ENCODE data around the gene RNU6-7.

Gene RNU6-7

DNA sequence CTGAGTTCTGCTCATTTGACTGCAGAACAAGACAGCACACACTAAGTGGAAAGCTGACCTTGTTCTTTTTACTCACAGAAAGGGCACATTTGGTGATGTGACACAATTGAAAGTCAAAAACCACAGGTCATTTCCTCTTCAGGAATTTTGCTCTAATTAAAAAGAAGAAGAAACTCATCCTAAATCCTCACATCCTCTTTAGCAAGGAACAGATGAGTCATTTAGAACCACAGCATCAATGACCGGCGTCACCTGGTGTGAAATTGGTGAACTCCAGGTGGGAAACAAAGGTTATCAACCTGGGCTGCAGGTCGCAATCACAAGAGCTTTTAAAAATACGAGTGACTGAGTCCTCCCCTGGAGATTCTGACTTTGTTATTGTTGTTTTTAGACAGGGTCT, 4.1 kb downstream of the RNU6-7 start:
- DNase-seq = no peak

DNA sequence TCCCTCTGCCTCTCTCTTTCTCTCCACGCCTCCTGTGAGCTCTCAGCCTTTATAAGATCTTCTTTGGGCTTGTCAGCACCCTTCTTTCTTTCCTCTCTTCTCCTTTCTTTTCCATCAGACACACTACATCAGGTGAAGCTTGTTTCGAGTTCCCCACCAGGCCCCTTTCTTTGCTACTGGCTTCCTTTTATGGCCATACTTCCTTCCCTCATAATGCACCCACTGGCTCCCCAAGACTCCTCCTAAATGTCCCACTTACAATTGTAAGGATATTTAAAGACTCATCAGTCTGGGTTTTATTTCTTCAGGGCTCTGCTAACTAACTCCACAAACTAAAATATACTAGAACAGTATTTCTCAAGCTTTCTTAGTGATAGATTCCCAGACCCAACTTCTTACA, 4.7 kb downstream of the RNU6-7 start:
- no peak for DNase-seq

DNA sequence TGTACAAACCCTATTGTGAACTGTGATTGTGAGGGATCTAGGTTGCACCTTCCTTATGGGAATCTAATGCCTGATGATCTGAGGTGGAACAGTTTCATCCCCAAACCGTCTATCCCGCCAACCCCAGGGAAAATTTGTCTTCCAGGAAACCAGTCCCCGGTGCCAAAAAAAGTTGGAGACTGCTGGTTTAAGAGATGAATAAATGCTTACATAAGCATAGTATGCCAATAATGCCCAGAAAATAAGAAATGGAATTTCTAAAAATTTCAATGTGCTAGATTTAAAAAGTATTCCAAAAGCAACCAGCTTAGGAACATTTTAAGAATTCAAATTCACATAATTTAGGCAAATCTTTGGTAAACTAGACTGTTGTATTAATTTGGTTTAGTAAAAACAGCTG, 6.6 kb downstream of the RNU6-7 start:
- DNase-seq = no peak

DNA sequence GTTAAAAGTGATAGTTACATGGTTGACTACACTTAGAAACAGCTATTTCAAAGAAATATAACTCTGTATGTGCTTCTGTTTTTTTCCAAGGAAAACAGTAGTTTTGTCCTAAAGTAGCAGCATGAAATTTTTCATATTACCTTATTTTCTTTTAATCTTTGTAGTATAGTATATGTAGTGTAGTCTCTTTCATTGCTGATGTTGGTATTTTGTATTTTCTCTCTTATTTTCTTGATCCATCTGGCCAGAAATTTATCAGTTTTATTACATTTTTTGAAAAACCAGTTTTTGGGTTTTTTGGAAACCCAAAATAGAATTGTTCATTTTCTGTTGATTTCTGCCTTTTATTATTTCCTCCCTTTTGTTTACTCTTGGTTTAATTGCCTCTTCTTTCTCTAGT, 7.6 kb downstream of the RNU6-7 start:
- DNase-seq = no peak

DNA sequence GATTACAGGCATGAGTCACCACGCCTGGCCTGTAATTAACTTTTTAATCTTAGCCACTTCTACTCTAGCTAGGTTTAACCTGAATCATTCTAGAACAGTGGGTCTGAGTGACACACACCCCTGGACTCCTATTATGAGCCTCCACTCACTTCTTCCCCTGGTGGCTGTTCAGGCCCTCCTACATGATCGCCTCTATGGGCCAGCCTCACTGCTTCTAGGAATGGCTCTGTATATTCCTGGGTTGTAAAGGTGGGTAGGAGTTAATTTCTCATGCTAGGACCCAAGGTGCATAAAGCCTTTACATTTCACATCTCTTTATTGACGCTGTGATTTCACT, 9.2 kb downstream of the RNU6-7 start:
- DNase-seq = no peak

DNA sequence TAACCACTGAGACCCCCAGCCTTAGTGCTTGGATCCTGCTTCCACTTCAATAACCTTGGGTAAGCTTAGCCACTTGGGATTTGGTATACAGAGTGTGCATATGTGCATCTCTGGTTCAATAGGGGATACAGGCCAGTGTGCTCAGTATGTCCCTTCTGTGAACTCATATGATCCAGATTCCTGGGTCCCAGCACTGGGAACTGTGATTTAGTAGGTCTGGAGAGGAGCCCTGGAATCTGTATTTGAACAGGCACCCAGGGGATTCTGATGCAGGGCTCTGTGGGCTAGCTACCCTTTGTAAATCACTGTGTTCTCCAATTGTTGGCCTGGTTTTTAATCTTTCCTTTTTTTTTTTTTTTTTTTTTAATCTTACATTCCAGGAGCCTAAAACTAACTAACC, 11.0 kb downstream of the RNU6-7 start:
- no peak for DNase-seq

DNA sequence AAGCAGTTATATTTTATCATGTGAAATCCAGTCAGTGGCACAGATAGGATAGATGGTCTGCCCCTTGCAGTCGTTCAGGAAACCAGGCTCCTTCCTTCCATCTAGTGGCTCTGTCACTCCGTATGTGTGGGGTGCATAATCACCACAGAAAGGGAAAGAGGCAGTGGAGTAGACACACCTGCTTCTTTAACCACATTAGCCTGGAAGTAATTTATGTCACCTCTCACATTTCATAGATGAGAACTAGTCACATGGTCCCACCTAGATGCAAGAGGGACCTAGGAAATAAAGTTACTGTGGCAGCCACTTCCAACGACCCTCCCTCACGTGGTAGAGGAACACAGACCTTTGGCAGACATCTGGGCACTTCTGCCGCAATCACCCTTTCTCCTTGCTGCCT, 15.5 kb downstream of the RNU6-7 start:
- DNase-seq = no peak

DNA sequence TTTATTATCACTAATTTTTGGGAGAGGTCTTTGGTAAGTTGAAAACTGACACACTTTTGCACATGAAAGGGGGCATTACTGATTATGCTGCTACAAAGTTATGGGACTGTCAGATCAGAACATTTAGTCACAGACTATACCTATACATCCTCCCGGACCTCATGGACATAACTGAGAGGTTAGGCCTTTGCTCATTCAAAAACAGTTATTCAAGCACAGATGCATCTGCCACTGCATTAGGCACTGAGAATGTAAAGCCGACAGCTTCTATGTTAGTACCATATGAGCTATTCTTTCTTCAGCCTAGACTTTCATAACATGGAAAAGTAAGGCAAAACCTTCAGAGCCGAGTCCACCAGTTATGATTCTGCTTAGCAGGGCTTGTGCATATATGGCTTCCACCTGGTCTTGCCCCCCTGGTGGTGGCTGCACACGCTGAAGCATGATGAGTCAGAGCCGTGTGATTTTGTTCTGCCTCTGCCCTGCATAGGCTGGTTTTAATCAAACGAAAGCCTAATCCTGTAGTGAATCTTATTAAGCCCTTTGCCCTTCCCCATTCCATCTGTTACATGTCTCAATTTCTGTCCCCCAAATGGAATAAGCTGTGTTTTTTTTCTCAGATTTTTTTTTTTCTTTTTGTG, 23.0 kb downstream of the RNU6-7 start:
- peak; percentile 56 for DNase-seq

DNA sequence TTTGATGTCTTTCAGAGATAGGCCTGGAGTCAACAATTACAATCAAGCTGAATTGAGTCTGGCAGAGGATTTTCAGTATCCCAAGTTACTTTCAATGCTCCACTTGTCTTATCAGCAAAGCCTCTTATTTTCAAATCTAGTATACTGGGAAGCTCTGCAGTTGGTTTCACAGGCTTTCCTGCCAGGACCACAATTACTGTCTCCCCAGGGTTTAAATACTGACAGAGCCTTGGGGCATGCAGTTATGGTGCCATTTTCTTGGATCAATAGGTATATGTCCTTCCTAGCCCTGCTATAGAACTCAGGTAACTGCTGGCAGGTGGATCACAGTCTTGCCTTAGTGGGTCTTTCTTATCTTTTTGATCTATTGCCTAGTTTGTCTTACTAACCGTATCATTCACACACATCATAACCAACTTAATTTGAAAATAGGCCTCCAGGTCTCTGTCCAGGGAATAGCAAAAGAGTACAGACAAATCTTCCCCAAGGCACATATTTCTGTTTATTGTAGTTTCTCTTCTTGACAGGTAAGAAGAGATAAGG, 23.6 kb downstream of the RNU6-7 start:
- DNase-seq = no peak

DNA sequence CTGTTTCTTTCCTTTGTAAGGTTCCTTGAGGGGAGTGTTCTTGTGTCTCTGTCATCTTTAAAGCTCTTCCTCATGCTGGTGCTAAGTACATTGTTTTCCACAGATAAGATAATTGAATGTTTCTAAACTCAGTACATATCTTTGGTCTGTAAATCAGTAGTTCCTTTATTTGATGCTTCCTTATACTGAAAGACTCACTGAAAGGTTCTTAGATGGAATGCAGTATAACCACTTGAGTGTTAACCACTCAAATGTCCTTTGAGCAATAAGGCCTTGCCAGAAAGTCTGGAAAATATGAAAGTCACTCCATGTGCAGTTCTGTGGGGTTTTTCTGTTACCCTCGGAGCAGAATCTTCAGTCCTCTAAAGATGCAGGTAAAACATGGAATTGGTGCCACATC, 24.2 kb downstream of the RNU6-7 start:
- no peak for DNase-seq

DNA sequence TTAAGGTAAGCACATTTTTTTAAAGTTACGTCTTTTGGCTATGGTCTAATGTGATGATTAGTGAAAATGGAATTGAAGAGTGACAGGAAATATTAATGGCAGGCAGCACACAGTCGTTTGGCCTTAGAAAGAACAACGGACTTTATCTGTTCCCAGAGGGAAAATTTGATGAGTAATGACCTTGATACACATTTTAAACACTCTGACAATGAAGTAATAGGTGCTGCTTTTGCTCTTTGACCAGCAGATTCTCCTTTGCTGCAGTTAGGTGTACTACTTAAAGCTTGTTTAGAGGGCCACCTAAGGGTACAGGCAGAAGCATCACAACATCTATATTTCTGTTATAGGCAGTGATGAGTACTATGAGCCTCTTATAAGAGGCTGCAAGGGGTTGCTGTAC, 28.3 kb downstream of the RNU6-7 start:
- DNase-seq = no peak

DNA sequence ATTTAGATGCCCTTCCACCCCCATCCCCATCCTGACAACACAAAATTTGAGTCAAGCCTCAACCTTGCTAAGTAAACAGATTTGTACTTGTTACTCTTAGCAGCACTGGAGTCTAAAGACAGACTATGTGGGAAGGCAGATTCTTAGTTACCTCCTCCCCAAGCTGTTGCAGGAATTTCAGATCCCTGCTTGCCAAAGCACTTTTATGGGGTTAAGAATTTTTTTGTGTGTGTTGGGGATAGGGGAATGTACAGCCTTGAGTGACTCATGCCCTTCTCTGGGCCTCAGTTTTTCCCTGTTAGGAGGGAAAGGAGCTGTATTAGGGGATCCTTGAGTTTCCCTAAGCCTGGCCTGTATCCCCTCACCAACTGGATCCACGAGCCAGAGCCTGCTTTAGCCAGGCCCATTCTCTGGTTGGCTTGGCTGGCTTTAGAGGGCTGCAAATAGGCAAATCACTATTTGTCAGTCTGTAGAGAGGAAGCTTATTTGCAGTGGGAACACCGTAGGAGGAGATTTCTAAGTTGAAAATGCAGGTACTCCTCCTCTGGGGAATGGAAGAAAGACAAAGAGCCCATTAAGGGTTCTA, 28.9 kb downstream of the RNU6-7 start:
- DNase-seq = no peak

DNA sequence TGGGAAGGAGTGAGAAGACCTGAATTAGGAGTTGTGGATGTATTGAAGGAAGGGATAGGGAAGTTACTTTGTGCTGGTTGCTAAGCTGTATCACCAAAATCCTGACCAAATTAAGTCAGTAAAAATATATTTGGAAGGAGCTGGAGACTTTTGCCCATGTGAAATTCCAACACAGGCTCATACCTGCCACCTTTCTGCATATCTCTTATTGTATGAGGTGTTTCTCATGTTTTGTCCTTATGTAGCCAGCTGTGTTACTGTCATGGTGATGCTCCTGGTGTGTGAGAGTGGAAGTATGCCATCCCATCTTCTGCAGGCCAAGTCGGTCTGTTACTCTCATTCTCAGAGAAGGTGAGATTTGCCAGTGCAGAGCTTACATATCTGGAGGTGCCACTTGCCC, 30.6 kb downstream of the RNU6-7 start:
- DNase-seq = no peak

DNA sequence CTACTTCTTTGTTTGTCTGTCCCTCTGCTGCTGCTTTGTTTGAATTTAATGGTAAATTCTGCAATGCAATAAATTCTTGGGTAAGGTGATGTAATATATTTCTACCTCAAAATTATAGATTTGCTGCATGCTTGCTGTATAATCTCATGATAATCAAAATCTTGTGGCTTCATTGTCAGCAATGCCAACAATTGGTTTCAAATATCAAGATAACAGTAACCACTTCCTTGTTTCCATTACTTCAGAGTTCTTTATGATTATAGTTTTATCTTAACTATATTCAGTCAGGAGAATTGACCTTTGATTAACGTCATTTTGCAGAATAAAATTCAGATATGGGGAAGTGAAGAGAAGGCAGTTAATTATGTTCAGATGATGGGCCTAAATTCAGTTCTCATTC, 31.4 kb downstream of the RNU6-7 start:
- DNase-seq = no peak

DNA sequence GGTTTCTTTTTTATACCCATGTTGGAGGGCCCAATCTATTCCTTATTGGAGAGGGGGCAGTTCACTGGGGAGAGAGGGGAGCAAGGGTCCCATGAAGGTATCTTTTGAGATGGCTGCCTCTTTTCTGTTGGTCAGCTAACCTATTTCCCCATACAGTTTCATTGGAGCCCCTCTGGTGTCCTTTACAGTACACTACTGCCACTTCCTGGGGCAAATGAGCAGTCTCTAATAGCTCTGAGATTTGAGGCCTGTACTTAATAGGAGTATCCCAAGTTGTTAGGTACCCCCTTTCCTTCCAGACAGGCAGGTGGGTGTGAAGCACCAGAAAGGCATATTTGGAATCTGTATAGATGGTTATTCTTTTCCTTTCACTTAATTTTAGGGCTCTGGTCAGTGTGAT, 42.6 kb downstream of the RNU6-7 start:
- DNase-seq = no peak

DNA sequence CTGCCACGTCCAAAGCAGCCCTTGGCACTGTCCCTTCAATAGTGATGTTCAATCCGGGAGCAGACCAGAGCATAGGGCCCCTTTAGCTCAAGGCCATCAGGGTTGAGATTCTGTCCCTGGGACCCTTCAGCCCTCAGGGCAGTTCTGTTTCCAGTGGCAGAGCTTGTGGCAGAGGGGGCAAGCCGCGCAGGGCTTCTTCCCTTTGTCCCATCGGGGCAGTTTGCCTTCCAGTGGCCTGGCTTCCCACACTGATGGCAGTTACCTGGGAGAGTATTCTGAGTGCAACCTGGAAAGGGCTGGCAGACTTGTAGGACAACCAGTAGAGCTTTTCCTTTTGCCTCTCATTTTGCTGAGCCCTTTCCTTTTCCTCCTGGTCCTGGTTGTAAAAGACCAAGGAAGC, 44.9 kb downstream of the RNU6-7 start:
- no peak for DNase-seq

DNA sequence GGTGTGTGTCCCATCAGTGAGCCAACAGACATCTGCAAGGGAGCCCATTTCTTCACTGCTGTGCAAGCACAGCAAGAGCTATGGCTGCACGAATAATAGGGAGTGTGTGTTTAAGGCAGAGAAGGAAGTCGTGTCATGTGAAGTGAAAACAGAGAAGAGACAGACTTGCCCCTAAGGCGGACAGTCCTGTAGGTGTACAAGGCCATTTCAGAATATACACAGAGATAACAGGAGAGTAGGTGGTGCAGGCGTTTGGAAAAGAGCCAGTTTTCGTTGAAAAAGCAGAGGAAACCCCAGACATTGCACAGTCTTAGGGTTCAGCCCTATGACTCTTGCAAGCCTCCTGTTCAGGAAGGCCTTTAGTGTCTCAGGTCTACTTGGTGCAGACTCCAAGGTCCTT, 47.5 kb downstream of the RNU6-7 start:
- DNase-seq = no peak

DNA sequence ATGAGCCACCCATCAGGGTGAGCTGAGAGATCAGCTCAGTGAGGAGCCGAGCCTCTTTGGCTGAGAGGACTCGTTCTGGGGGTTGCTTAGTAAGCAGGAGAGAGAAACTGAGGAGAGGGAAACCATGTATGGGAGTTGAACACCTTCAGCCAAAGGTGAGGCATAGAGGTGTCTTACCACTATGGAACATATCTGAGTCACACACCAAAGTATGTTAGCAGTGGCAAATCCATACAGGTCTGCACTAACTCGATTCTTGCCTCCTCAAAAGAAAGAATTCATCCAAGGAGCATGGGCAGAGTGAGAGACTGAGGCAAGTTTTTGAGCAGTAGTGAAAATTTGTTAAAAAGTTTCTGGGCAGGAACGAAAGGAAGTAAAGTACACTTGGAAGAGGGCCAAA, 47.9 kb downstream of the RNU6-7 start:
- no peak for DNase-seq

DNA sequence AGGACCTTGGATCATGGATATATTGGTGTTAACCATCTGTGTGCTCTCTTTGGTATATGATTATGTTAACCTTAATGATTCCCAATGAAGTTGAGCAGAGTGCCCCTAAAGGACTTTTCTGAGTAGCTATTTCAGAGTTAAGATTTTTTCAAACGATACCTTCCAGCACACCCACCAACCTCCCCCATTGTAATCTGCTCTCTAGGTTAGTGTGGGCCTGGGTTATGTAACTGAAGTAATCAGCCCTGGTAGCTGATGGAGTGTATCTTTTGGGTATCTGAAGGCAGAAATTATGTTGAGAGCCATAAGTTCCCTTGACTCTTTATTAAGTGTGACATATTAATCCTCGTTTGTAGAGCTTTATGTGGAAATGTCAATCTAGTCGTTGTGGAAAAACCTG, 48.8 kb downstream of the RNU6-7 start:
- DNase-seq = no peak

DNA sequence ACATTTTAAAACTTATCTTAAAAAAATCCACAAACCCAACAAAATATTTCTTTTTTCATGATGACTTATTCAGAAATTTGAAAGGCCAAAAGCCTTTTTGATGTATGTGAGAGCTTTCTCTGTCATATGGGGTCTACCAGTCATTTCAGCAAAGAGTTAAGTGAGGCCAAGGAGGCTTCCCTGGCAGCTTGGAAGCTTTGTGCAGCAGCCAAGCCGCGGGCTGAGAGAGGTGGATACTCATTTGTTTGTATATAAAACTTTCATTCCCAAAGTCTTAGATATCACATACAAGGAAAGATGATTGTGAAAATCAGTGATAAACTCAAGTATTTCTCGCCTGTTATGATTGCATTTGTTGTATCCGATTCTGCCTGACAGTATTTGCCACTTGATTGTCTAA, 49.7 kb downstream of the RNU6-7 start:
- no peak for DNase-seq

Data from NCI-H1694 (cell line).